SK-N-SH (cell line): ENCODE results near the gene CNTROB. TPM values are rescaled to one million over a fixed set of nuclear protein-coding genes. Genes with fewer than 3 reads are reported as not detected.

Experiments
- CTCF ChIA-PET: fragments of 300-600, 350-600 bp; formaldehyde crosslinking; extraction: SDS; loops from one replicate; lab custom pipeline; 2021; lab: Yijun Ruan, JAX
- POLR2A ChIA-PET: fragments of 350-600 bp; sonication (Branson Sonifier 250); formaldehyde crosslinking; extraction: SDS; loops from one replicate; lab custom pipeline; 2020; ENCODE audit warnings: antibody characterized with exemption, inconsistent platforms; lab: Yijun Ruan, JAX
- DNase-seq: peaks from one replicate; pipeline ENCODE4 v3.0.0; 2012
- H2AFZ ChIP-seq: fragments of 200-600 bp; sonication (generic); 2 replicates; pipeline ENCODE4 v1.8.1; 2016; ENCODE audit warnings: antibody characterized with exemption, mild to moderate bottlenecking, low read depth
- H3F3A ChIP-seq: fragments of 200-600 bp; sonication (generic); replicated peaks from 2 replicates; pipeline ENCODE3; 2016; ENCODE audit warnings: antibody characterized with exemption, mild to moderate bottlenecking; ENCODE audit not compliant: insufficient read depth
- H3K27ac ChIP-seq, 2 experiments: fragments of 200-500 bp in 1 of 2; fragments of 200-600 bp in 1 of 2; sonication (Bioruptor generic) in 1 of 2; sonication (generic), shearing (Covaris generic) in 1 of 2; 2 replicates each; pipeline versions ENCODE4 v1.5.1 to v1.6.1; 2014 to 2016; ENCODE audit warnings: low read depth in 2 of 2, inconsistent platforms in 1 of 2, low read length in 1 of 2, mild to moderate bottlenecking in 1 of 2, mixed read lengths in 1 of 2
- H3K27me3 ChIP-seq: fragments of 200-600 bp; sonication (generic), shearing (Covaris generic); 2 replicates; pipeline ENCODE4 v1.6.1; 2016; ENCODE audit warnings: mixed run types; ENCODE audit not compliant: insufficient read depth
- H3K36me3 ChIP-seq, 2 experiments: fragments of 200-500 bp in 1 of 2; fragments of 200-600 bp in 1 of 2; sonication (Bioruptor generic) in 1 of 2; sonication (generic) in 1 of 2; replicated peaks in 1 of 2; 2 replicates each; pipeline versions ENCODE3 to v1.5.1; 2014 to 2016; ENCODE audit warnings: low read length in 1 of 2, mild to moderate bottlenecking in 1 of 2; ENCODE audit not compliant: insufficient read depth in 2 of 2, control insufficient read depth in 1 of 2
- H3K4me1 ChIP-seq, 2 experiments: fragments of 200-500 bp in 1 of 2; fragments of 200-600 bp in 1 of 2; sonication (Bioruptor generic) in 1 of 2; sonication (generic), shearing (Covaris generic) in 1 of 2; 2 replicates each; pipeline versions ENCODE4 v1.5.1 to v1.6.1; 2014 to 2016; ENCODE audit warnings: low read depth in 1 of 2, low read length in 1 of 2, mixed run types in 1 of 2; ENCODE audit not compliant: insufficient read depth in 2 of 2, control insufficient read depth in 1 of 2
- H3K4me2 ChIP-seq: fragments of 200-600 bp; sonication (generic), shearing (Covaris generic); 2 replicates; pipeline ENCODE4 v1.6.1; 2017; ENCODE audit warnings: mixed run types
- H3K4me3 ChIP-seq, 2 experiments: fragments of 200-500 bp in 1 of 2; fragments of 200-600 bp in 1 of 2; sonication (Bioruptor generic) in 1 of 2; sonication (generic), shearing (Covaris generic) in 1 of 2; 2 replicates each; pipeline versions ENCODE4 v1.5.1 to v1.8.1; 2014 to 2016; ENCODE audit warnings: low read depth in 2 of 2, inconsistent platforms in 1 of 2, low read length in 1 of 2, mild to moderate bottlenecking in 1 of 2, mixed read lengths in 1 of 2, moderate library complexity in 1 of 2
- H3K79me2 ChIP-seq: fragments of 200-600 bp; sonication (generic); 2 replicates; pipeline ENCODE4 v1.8.1; 2017; ENCODE audit warnings: mild to moderate bottlenecking; ENCODE audit not compliant: insufficient read depth
- H3K9ac ChIP-seq: fragments of 200-600 bp; sonication (generic); 2 replicates; pipeline ENCODE4 v1.6.1; 2017; ENCODE audit warnings: mixed run types
- H3K9me2 ChIP-seq: fragments of 200-600 bp; sonication (generic); 2 replicates; pipeline ENCODE4 v1.6.1; 2017; ENCODE audit warnings: mixed run types
- H3K9me3 ChIP-seq: fragments of 200-600 bp; sonication (generic); 2 replicates; pipeline ENCODE4 v1.6.1; 2017; ENCODE audit warnings: mixed run types, mild to moderate bottlenecking, moderate library complexity
- H4K20me1 ChIP-seq: fragments of 200-600 bp; sonication (generic); 2 replicates; pipeline ENCODE4 v1.6.1; 2017; ENCODE audit warnings: mild to moderate bottlenecking, mixed run types; ENCODE audit not compliant: insufficient read depth
- CHD2 ChIP-seq: fragments of 150-350 bp; IDR thresholded peaks from 2 replicates; pipeline ENCODE4 v1.6.1; 2018; ENCODE audit warnings: low read length; ENCODE audit not compliant: partially characterized antibody
- ELF1 ChIP-seq: IDR thresholded peaks from 2 replicates; pipeline ENCODE4 v1.4.0; 2012
- EP300 ChIP-seq, 2 experiments: IDR thresholded peaks; 2 replicates each; pipeline versions ENCODE4 v1.4.0 to v1.6.1; 2012; ENCODE audit warnings: borderline replicate concordance in 1 of 2, low read depth in 1 of 2, low read length in 1 of 2
- EZH2phosphoT487 ChIP-seq: fragments of 200-600 bp; sonication (generic); IDR thresholded peaks from 2 replicates; pipeline ENCODE4 v1.6.1; 2017; ENCODE audit warnings: low read depth, mixed run types, mild to moderate bottlenecking, antibody characterized with exemption, moderate library complexity, borderline replicate concordance
- FOSL2 ChIP-seq: IDR thresholded peaks from 2 replicates; pipeline ENCODE4 v1.4.0; 2012; ENCODE audit warnings: low read depth, mild to moderate bottlenecking, moderate library complexity, borderline replicate concordance
- FOXJ3 ChIP-seq: sonication (generic); formaldehyde crosslinking; IDR thresholded peaks from 2 replicates; pipeline ENCODE4 v1.5.1; 2020; ENCODE audit warnings: mild to moderate bottlenecking, missing genetic modification reagents
- MAX ChIP-seq: IDR thresholded peaks from 2 replicates; pipeline ENCODE4 v1.4.0; 2012; ENCODE audit warnings: low read depth
- MEF2A ChIP-seq: IDR thresholded peaks from 2 replicates; pipeline ENCODE4 v1.4.0; 2012; ENCODE audit warnings: low read depth, borderline replicate concordance
- MXI1 ChIP-seq: IDR thresholded peaks from 2 replicates; pipeline ENCODE4 v1.6.1; 2012; ENCODE audit warnings: mild to moderate bottlenecking, low read depth, low read length, improper control_type of control experiment
- NFIC ChIP-seq: IDR thresholded peaks from 2 replicates; pipeline ENCODE4 v1.4.0; 2012; ENCODE audit warnings: borderline replicate concordance
- NRF1 ChIP-seq: IDR thresholded peaks from 2 replicates; pipeline ENCODE4 v1.6.1; 2012; ENCODE audit warnings: low read depth, mild to moderate bottlenecking, low read length
- POLR2AphosphoS5 ChIP-seq: IDR thresholded peaks from 2 replicates; pipeline ENCODE4 v1.6.1; 2012; ENCODE audit warnings: low read depth, low read length
- RFX5 ChIP-seq: IDR thresholded peaks from 2 replicates; pipeline ENCODE4 v1.6.1; 2012; ENCODE audit warnings: mild to moderate bottlenecking, improper control_type of control experiment, low read length
- RXRA ChIP-seq: IDR thresholded peaks from 2 replicates; pipeline ENCODE4 v1.4.0; 2012; ENCODE audit warnings: low read depth, mild to moderate bottlenecking, borderline replicate concordance
- SIN3A ChIP-seq: IDR thresholded peaks from 2 replicates; pipeline ENCODE4 v1.6.1; 2012; ENCODE audit warnings: low read depth, mild to moderate bottlenecking, low read length, moderate library complexity, borderline replicate concordance
- TAF1 ChIP-seq: IDR thresholded peaks from 2 replicates; pipeline ENCODE4 v1.6.1; 2012; ENCODE audit warnings: low read depth, mild to moderate bottlenecking, low read length, moderate library complexity, borderline replicate concordance
- TEAD4 ChIP-seq: IDR thresholded peaks from 2 replicates; pipeline ENCODE4 v1.4.0; 2012; ENCODE audit warnings: mild to moderate bottlenecking, borderline replicate concordance; ENCODE audit not compliant: insufficient read depth
- YY1 ChIP-seq: IDR thresholded peaks from 2 replicates; pipeline ENCODE4 v1.4.0; 2012; ENCODE audit warnings: low read depth, mild to moderate bottlenecking
- WGBS: methylation state at CpG from one replicate; pipeline ENCODE4 v1.1.6; 2017; ENCODE audit warnings: low lambda C conversion rate; 5-methylcytosine and 5-hydroxymethylcytosine counted together
- polyA plus RNA-seq, 3 experiments: library from polyadenylated mRNA; depleted of rRNA; stranded (reverse); fragments of >200 nt; gene quantifications; 2 replicates each; pipeline ENCODE4 v1.2.3, GENCODE V29; 2012
- TF ChIP-seq, protein P1 (sequence below): IDR thresholded peaks from 2 replicates; pipeline ENCODE4; 2012
- TF ChIP-seq, protein P2 (sequence below): fragments of 200-600 bp; sonication (generic); IDR thresholded peaks from 2 replicates; pipeline ENCODE4 v1.6.1; 2017; ENCODE audit warnings: antibody characterized with exemption, mild to moderate bottlenecking, moderate library complexity

Gene CNTROB
- polyA plus RNA-seq, 1 of the 3 experiments (the other 2 are of a cell fraction), result 26.3 TPM

GRCh38 chr17:7935859-7936258 lies 3.9 kb downstream of the CNTROB start:
- POLR2A ChIA-PET, result no interaction called here
- TF ChIP-seq FOXJ3 (CRISPR knock-in tag) (no peak), MEF2A (no peak), NFIC (no peak)
- Histone ChIP-seq H3K4me1 (peaks cover 12 to 20% of the 10 kb centered on the region in 2 experiments; a peak in 3 of 4 replicates), H3K27me3 (no peaks in the 10 kb centered on the region), H3K9me3 (no peaks in the 10 kb centered on the region), H3K36me3 (peaks cover 33 to 40% of the 10 kb centered on the region in 2 experiments), H3K9ac (no peak overlapping the region), H3K79me2 (peaks cover 59% of the 10 kb centered on the region), H3K9me2 (no peaks in the 10 kb centered on the region), H3F3A (no peaks in the 10 kb centered on the region), H3K27ac (no peak overlapping the region), H3K4me3 (no peak overlapping the region), H3K4me2 (no peak overlapping the region), H4K20me1 (0 out of 2 replicates have a peak, but pooled peaks cover 9% of the 10 kb centered on the region), H2AFZ (no peak overlapping the region)
- CTCF ChIA-PET, result interaction anchor here (1.0 to 8.2 kb wide), 4 partner anchors 54 to 144 kb away, joined by 3 to 61 read pairs (median 4); no protein-coding TSS in a partner anchor
- DNase-seq, result no peak

DNA sequence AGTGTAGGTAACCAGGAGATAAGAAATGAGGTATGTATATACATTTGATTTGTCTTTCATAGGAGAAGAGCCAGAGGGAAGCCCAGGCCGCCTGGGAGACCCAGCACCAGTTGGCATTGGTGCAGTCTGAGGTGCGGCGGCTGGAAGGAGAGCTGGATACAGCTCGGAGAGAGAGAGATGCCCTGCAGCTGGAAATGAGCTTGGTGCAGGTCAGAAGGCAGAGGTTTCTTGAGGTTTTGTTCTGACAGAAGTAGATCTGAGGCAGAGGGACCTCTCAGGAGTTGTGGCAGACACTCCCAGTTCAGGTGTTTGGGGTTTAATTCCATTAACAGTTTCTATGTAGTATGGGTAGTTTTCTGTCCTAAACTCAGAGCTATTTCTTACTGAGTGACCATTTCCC lies 8.0 kb downstream of the CNTROB start:
- WGBS, result 97% methylated on average over 4 of the region's 4 CpGs

More for the DNA sequence above, 8.0 kb downstream of the CNTROB start:
- H3K27ac ChIP-seq, result no peak overlapping the region
- H3K4me3 ChIP-seq, result no peak overlapping the region
- H4K20me1 ChIP-seq, result no peaks in the 10 kb centered on the region
- H2AFZ ChIP-seq, result no peak overlapping the region
- H3K9ac ChIP-seq, result no peak overlapping the region
- H3K27me3 ChIP-seq, result no peaks in the 10 kb centered on the region
- TF ChIP-seq POLR2AphosphoS5 (no peak), RFX5 (no peak), TEAD4 (no peak), MXI1 (no peak), NRF1 (no peak), TAF1 (no peak), RXRA (no peak), MAX (no peak), EP300 (IDR thresholded peaks at IDR 0.05; ENCODE audit: borderline replicate concordance in 1 of 2, low read depth in 1 of 2, low read length in 1 of 2) (no peak), MEF2A (no peak), EZH2phosphoT487 (no peak), YY1 (no peak), FOSL2 (no peak), SIN3A (no peak), FOXJ3 (CRISPR knock-in tag) (no peak), ELF1 (no peak), CHD2 (no peak)
- TF ChIP-seq, protein P1, sequence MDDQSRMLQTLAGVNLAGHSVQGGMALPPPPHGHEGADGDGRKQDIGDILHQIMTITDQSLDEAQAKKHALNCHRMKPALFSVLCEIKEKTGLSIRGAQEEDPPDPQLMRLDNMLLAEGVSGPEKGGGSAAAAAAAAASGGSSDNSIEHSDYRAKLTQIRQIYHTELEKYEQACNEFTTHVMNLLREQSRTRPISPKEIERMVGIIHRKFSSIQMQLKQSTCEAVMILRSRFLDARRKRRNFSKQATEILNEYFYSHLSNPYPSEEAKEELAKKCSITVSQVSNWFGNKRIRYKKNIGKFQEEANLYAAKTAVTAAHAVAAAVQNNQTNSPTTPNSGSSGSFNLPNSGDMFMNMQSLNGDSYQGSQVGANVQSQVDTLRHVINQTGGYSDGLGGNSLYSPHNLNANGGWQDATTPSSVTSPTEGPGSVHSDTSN, result no peak
- TF ChIP-seq, protein P2, sequence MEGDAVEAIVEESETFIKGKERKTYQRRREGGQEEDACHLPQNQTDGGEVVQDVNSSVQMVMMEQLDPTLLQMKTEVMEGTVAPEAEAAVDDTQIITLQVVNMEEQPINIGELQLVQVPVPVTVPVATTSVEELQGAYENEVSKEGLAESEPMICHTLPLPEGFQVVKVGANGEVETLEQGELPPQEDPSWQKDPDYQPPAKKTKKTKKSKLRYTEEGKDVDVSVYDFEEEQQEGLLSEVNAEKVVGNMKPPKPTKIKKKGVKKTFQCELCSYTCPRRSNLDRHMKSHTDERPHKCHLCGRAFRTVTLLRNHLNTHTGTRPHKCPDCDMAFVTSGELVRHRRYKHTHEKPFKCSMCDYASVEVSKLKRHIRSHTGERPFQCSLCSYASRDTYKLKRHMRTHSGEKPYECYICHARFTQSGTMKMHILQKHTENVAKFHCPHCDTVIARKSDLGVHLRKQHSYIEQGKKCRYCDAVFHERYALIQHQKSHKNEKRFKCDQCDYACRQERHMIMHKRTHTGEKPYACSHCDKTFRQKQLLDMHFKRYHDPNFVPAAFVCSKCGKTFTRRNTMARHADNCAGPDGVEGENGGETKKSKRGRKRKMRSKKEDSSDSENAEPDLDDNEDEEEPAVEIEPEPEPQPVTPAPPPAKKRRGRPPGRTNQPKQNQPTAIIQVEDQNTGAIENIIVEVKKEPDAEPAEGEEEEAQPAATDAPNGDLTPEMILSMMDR, result no peak
- no peaks in the 10 kb centered on the region; a peak in 1 of 4 replicates for H3K4me1 ChIP-seq
- no peaks in the 10 kb centered on the region for H3F3A ChIP-seq
- H3K4me2 ChIP-seq, result no peak overlapping the region
- H3K9me2 ChIP-seq, result no peaks in the 10 kb centered on the region
- peaks cover 48 to 56% of the 10 kb centered on the region in 2 experiments for H3K36me3 ChIP-seq
- ChIA-PET POLR2A (no interaction called here), CTCF (interaction anchor here (0.7 to 1.7 kb wide), 7 partner anchors 14 to 196 kb away, joined by 3 to 6 read pairs (median 5); no protein-coding TSS in a partner anchor)
- no peak for DNase-seq
- H3K9me3 ChIP-seq, result no peaks in the 10 kb centered on the region
- H3K79me2 ChIP-seq, result peaks cover 20% of the 10 kb centered on the region
